SU-DHL-6 (cell line): ENCODE data around the gene NIP7.

Experiments
- EZH2phosphoT487 ChIP-seq: fragments of 200-600 bp; sonication (generic), shearing (Covaris generic); conservative IDR thresholded peaks from 2 replicates; pipeline ENCODE4 v1.6.1; 2018; ENCODE audit warnings: mild to moderate bottlenecking, antibody characterized with exemption, low read length, moderate library complexity, mixed read lengths
- TF ChIP-seq, protein P1 (sequence below): fragments of 200-600 bp; sonication (generic); IDR thresholded peaks from one replicate; pipeline ENCODE4 v1.5.1; 2017; ENCODE audit warnings: antibody characterized with exemption, mild to moderate bottlenecking, low read length, moderate library complexity; ENCODE audit not compliant: insufficient read depth, poor library complexity, severe bottlenecking

DNA sequence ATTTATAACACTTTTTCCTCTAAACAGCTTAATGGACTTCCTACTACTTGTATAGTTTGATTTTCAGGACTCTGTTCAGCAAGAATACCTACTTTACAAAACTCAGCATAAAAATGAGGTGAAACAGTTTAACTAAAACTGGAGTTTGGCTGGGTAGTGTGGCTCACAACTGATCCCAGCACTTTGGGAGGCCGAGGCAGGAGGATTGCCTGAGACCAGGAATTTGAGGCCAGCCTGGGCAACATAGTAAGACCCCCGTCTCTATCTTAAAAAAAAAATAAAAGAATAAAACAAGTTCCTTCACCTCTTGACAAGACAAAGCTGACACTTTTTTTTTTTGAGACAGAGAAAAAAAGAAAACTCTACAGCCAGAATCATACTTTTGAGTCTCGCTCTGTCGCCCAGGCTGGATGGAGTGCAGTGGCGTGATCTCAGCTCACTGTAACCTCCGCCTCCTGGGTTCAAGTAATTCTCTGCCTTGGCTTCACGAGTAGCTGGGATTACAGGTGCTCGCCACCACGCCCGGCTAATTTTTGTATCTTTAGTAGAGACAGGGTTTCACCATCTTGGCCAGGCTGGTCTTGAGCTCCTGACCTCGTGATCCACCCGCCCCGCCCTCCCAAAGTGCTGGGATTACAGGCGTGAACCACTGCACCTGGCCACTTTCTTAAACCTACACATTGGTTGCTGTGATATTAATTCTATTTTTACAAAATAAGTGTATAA lies 11.8 kb upstream of the NIP7 start:
- TF ChIP-seq, protein P1, sequence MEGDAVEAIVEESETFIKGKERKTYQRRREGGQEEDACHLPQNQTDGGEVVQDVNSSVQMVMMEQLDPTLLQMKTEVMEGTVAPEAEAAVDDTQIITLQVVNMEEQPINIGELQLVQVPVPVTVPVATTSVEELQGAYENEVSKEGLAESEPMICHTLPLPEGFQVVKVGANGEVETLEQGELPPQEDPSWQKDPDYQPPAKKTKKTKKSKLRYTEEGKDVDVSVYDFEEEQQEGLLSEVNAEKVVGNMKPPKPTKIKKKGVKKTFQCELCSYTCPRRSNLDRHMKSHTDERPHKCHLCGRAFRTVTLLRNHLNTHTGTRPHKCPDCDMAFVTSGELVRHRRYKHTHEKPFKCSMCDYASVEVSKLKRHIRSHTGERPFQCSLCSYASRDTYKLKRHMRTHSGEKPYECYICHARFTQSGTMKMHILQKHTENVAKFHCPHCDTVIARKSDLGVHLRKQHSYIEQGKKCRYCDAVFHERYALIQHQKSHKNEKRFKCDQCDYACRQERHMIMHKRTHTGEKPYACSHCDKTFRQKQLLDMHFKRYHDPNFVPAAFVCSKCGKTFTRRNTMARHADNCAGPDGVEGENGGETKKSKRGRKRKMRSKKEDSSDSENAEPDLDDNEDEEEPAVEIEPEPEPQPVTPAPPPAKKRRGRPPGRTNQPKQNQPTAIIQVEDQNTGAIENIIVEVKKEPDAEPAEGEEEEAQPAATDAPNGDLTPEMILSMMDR = no peak
- TF ChIP-seq EZH2phosphoT487 = no peak
